Measurements from ENCODE around the gene PDZD4.
A peak's percentile ranks its signal among the peaks of the same experiment; 100 is the strongest.

PDZD4 gene

DNA sequence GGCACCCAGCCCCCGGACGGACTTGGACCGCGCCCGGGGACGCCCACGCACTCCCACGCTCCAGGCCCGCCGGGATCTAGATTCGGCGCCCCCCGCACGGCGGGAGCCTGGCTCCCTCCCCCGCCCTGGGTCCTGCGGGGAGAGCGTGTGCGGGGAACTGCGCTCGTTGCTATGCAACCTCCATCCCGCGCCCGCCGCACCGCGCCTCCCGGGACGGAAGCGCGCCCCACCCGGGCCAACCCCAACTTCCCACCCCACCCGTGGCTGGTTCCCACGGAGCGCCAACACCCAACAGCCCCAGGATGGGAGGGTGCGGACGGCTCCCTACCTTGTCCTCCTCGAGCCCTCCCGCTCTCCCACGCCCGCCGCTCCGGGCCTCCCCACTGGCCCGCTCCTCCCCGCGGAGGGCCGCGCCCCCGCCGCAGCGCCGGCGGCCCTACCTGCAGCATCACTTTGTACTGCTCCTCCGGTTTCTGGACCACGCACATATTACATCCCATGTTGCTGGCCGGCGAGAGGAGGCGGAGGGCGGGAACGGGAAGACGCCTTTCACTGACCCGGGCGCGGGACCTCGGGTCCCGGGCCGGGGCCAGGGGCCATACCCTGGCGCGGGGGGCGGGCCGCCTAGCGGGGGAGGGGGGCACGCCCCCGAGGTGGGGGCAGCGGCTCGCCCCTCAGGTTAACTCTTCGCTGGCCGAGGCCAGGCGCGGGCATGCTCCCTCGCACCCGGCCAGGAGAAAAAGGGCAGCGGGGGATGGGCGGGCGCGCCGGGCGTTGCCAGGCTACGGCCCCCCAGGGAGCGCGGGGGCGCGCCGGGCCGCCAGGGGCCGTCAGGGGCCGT is at the start of gene PDZD4:
Gene PDZD4, minus strand, starts transcription at position 746 of the 841 bp plus-strand sequence. Its CDS starts 246 bp downstream, at position 500.
- no peak for DNase-seq (ENCODE audit: low read depth in 1 of 2, low spot score in 1 of 2)

GRCh38 chrX:153879741-153880439 is 49.5 kb upstream of the PDZD4 start:
- DNase-seq (ENCODE audit: low read depth in 1 of 2, low spot score in 1 of 2): no peak

DNA sequence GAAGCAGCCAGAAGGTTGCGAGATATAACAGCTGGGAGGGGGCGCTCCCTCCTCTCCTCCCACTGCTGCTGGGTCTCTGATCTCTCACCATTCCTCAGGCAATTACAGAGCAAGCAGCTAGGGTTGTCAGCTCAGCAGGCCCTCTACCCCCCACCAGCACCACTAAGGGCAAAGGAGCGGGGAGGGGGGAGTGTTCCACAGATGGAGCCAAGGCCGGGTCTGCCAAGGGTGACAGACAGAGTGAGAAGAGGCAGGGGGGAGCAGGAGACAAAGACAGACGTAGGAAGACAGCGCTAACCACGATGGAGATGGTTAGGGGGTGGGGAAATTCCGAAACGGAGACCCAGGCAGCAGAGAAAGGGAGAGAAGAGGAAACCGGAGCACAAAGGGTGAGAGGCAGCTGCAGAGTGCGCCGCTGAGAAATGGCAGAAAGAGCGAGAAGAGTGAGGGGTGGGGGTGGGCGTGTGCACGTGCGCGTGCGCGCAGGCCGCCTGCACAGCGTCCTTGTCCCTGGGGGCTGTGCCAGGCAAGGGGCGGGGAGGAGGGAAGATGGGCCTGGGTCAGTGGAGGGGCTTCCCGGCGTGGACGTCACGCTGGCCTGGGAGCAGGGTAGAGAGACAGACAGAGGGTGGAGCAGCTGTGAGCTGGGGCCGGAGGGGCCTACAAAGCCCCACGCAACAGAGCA is 48.8 kb upstream of the PDZD4 start:
- no peak for DNase-seq (ENCODE audit: low read depth in 1 of 2, low spot score in 1 of 2)

- no peak for DNase-seq (ENCODE audit: low read depth in 1 of 2, low spot score in 1 of 2)
Observed at GRCh38 chrX:153878345-153878744, 48.0 kb upstream of the PDZD4 start.

- DNase-seq (ENCODE audit: low read depth in 1 of 2, low spot score in 1 of 2): no peak
Observed at GRCh38 chrX:153877571-153878261, 47.4 kb upstream of the PDZD4 start.

GRCh38 chrX:153876112-153876491 is 45.8 kb upstream of the PDZD4 start:
- DNase-seq (ENCODE audit: low read depth in 1 of 2, low spot score in 1 of 2): no peak

- peak; percentile 40 to 56 for DNase-seq (ENCODE audit: low read depth in 1 of 2, low spot score in 1 of 2)
Observed at GRCh38 chrX:153875391-153876111, 45.2 kb upstream of the PDZD4 start.

- DNase-seq (ENCODE audit: low read depth in 1 of 2, low spot score in 1 of 2): no peak
Observed at GRCh38 chrX:153874366-153875125, 44.2 kb upstream of the PDZD4 start.

GRCh38 chrX:153874085-153874365 is 43.7 kb upstream of the PDZD4 start:
- DNase-seq (ENCODE audit: low read depth in 1 of 2, low spot score in 1 of 2): no peak

DNA sequence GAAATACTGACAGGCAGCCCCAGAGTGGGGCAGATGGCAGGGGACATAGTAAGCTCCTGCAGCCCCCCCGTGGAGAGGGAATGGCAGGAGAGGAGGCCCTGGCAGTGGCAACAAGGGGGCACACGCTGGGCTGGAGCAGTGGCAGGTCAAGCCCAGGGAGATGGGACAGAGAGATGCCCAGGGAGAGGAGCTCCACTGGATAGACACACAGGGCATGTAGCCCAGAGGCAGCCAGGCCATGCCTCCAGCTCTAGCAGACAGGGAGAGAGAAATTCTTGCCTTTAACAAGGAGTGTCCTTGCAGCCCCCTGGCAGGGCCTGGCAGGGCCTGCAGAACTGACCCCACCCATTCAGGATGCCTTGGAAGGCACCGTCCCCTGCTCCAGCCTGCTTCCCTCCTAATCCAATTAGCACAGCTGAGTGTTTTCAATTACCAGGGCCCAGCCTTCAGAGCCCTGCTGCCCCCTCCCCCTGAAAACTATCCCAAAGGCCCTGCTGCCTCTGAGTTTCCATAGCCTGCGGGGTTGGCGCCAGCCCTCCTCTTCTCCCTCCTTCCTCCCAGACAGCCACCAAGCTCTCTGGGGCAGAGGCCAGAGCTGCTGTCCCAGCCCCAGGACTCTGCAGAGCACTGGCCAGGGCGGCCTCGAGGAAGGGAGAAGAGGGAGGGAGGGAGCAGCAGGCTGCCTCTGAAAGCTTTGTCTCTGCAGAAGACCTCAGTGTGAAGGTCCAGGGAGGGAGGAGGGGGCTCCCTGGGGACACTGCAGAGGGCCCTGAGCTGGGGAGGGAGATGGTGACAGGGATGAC is 43.1 kb upstream of the PDZD4 start:
- no peak for DNase-seq (ENCODE audit: low read depth in 1 of 2, low spot score in 1 of 2)

- DNase-seq (ENCODE audit: low read depth in 1 of 2, low spot score in 1 of 2): no peak
Observed at GRCh38 chrX:153871946-153872878, 41.9 kb upstream of the PDZD4 start.

GRCh38 chrX:153871451-153871850 is 41.1 kb upstream of the PDZD4 start:
- no peak for DNase-seq (ENCODE audit: low read depth in 1 of 2, low spot score in 1 of 2)

DNA sequence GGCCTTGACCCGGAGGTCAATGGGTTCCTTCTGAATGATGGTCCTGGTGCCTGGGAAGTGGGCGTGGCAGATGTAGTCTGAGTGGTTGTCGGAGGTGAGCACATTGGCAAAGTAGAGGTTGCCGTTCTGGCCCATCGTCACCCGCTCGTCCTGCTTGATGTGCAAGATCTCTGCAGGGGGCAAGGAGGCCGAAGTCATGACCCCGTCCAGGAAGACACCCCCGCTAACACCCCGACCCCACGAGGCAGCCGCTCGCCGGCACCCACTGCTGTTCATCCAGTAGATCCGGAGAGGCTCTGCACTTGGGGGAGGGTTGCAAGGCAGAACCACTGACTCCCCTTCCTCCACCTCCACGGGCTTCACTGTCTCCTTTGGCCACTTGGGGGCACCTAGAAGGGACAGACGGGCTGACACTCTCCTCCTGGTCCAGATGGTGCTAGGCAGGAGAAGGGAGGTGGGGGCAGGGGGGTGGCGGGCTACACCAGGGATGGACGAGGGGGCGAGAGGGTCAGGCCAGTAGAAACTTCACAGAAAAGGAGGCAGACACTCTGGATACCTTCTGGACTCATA is 40.5 kb upstream of the PDZD4 start:
- DNase-seq (ENCODE audit: low read depth in 1 of 2, low spot score in 1 of 2): no peak

DNA sequence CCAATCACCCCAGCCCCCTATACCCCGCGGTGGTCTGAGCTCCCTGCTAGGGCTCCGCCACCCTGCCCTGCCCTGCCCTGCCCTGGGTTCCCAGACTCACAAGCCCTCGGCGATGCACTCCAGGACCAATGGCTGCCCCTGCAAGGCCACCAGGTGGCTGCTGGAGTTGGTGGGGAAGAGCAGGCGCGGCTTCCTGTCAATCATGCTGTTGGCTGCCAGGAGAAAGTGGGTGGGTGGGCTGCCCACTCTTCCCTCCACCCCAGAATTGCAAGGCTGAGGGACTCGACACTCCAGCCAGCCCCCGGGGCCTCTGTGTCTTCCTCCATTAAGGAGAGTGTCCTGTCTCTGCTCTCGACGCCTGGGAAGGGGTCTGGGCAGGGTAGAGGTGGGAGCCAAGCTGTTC is 39.9 kb upstream of the PDZD4 start:
- no peak for DNase-seq (ENCODE audit: low read depth in 1 of 2, low spot score in 1 of 2)

- no peak for DNase-seq (ENCODE audit: low read depth in 1 of 2, low spot score in 1 of 2)
Observed at GRCh38 chrX:153869473-153870287, 39.3 kb upstream of the PDZD4 start.

- DNase-seq (ENCODE audit: low read depth in 1 of 2, low spot score in 1 of 2): no peak
Observed at GRCh38 chrX:153868576-153869472, 38.5 kb upstream of the PDZD4 start.

Measured in stimulated activated CD4-positive, alpha-beta T cell treated with anti-CD3 and anti-CD28 coated beads, Interleukin-15, amount 100 ng/mL, for 1 hour (primary cell).